ENCODE data around the gene PROB1. TPM values are rescaled to one million over a fixed set of nuclear protein-coding genes. Genes with fewer than 3 reads are reported as not detected.
"Not testable (repeated sequence)": the region's sequence is repeated elsewhere in the genome, so short reads cannot be mapped to it uniquely, and the experiment has no call there.

The PROB1 gene
- total and polyA plus RNA-seq, 4 donors = 1.4 to 7.1 (median 3.6) TPM

DNA sequence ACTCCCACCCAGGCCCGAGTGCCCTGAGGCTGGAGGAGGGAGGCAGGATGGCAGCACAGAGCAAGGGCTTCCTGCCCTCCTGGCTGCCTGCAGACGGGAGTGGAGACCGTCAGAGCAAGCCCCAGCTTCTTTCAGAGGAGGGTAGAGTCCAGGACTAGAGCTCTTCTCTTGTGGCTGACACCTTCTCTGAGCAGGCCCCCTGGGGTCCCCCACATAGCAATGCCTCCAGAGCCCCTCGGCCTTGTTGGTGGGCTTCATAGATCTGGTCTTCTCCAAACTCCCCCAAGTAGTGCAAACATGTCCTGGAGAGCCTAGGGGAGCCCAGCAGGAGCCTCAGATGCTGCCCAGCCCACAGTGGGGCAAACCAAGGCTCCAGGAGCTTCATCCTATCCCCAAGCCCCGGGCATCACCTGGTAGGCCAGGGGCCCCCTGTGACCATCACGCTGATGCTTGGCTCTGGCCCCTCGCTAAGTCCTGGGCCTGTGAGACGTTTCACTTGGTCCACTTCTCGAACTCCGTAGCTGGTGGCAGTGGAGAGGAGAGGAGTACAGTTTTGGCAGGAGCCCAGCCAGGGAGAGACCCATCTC, 7.2 kb downstream of the PROB1 start:
- no peak overlapping the region for H3K4me3 ChIP-seq (ENCODE audit: low read depth, low read length)
- 74% methylated on average over 7 of the region's 10 CpGs for WGBS (ENCODE audit: insufficient coverage)
- H3K27me3 ChIP-seq (ENCODE audit: control insufficient read depth, insufficient read depth, low read length) = peaks cover 18% of the 10 kb centered on the region
- no peak overlapping the region for H3K27ac ChIP-seq (ENCODE audit: low read depth, low read length)
- H3K4me1 ChIP-seq (ENCODE audit: control insufficient read depth, insufficient read depth, low read length) = peaks cover 25% of the 10 kb centered on the region
- peaks cover 25% of the 10 kb centered on the region for H3K36me3 ChIP-seq (ENCODE audit: control insufficient read depth, insufficient read depth, low read length)
- no peaks in the 10 kb centered on the region for H3K9me3 ChIP-seq (ENCODE audit: control insufficient read depth, insufficient read depth, low read length)
- DNase-seq (ENCODE audit: low read depth in 4 of 6, low spot score in 6 of 6) = no peak

DNA sequence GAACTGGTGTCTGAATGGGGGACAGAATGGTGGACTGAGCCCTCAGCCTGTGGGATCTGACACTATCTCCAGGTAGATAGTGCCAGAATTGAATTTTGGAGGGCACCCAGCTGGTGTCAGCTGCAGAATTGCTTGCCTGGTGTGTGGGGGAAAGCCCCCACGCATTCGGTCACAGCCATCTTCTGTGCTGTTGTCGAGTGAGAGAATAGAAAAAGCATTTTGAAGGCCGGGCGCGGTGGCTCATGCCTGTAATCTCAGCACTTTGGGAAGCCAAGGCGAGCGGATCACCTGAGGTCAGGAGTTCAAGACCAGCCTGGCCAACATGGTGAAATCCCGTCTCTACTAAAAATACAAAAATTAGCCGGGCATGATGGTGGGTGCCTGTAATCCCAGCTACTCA, 7.9 kb downstream of the PROB1 start:
- H3K27me3 ChIP-seq (ENCODE audit: control insufficient read depth, insufficient read depth, low read length) = peaks cover 11% of the 10 kb centered on the region
- DNase-seq (ENCODE audit: low read depth in 4 of 6, low spot score in 6 of 6); H3K9me3 ChIP-seq (ENCODE audit: control insufficient read depth, insufficient read depth, low read length); H3K27ac ChIP-seq (ENCODE audit: low read depth, low read length); H3K4me3 ChIP-seq (ENCODE audit: low read depth, low read length): not testable (repeated sequence)
- WGBS (ENCODE audit: insufficient coverage) = 98% methylated on average over 6 of the region's 10 CpGs
- peaks cover 22% of the 10 kb centered on the region for H3K36me3 ChIP-seq (ENCODE audit: control insufficient read depth, insufficient read depth, low read length)
- H3K4me1 ChIP-seq (ENCODE audit: control insufficient read depth, insufficient read depth, low read length) = peaks cover 20% of the 10 kb centered on the region

DNA sequence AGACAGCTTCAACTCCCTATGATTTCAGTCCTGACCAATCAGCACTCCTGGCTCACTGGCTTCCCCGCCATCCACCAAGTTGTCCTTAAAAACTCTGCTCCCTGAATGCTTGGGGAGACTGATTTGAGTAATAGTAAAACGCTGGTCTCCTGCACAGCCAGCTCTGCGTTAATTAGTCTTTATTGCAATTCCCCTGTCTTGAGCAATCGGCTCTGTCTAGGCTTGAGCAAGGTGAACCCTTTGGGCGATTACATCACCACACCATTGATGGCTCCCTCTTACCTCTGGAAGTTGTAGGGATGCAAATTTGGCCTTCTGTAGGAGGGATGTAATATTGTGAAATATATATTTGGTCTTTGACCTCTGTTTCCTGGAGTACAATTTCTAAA, 8.9 kb downstream of the PROB1 start:
- Histone ChIP-seq H3K4me1 (ENCODE audit: control insufficient read depth, insufficient read depth, low read length) (peaks cover 11% of the 10 kb centered on the region), H3K36me3 (ENCODE audit: control insufficient read depth, insufficient read depth, low read length) (peaks cover 13% of the 10 kb centered on the region), H3K27ac (ENCODE audit: low read depth, low read length) (no peak overlapping the region), H3K9me3 (ENCODE audit: control insufficient read depth, insufficient read depth, low read length) (no peaks in the 10 kb centered on the region), H3K4me3 (ENCODE audit: low read depth, low read length) (no peak overlapping the region), H3K27me3 (ENCODE audit: control insufficient read depth, insufficient read depth, low read length) (peaks cover 3% of the 10 kb centered on the region)
- DNase-seq (ENCODE audit: low read depth in 4 of 6, low spot score in 6 of 6) = no peak
- no CpG with 5 or more reads among the region's 5 CpGs for WGBS (ENCODE audit: insufficient coverage)

DNA sequence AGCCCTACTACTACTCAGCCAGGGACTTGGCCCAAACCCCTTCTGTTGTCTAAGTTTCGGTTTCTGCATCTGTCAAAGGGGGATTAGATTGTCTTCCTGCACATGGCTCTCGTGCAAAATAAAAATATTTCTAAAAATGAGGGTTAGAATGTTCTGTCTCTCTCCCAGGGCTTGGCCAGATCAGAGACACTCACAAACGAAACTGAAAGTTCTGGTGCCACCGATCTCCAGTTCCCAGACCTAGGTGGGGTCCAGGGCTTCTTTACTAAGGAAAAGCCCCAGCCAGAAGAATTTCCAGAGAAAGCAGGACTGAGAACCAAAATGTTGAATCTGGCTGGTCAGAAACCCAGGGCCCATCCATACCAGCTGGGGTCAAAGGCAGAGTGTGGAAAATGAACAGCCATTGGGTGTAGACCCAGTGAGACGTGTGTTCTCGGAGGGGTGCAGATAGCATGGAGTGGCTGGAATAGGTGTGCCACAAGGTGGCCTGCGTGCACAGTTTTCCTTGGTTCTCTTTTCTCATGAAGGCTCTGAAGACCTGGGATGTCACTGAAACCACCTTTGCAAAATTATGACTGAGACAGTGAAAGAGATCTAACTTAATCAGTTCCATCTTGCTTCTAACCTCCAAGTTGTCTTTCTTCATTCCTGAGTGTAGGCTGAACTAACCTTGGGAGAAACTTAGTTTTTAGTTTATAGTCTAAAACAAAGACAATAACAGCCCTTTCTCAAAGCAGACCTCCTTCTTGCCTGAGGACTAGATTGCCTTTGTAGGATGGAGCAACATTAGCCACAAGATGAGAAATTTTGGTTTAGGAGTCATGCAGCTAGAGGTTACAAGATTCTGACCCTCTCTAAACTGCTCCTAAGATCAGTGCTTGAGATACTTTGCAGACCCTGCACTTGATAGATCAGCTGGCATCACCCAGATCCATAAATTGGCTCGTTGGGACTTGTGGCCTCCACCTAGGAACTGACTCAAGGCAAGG, 9.5 kb downstream of the PROB1 start:
- WGBS (ENCODE audit: insufficient coverage) = 79% methylated on average over 6 of the region's 8 CpGs
- no peaks in the 10 kb centered on the region for H3K9me3 ChIP-seq (ENCODE audit: control insufficient read depth, insufficient read depth, low read length)
- no peak for DNase-seq (ENCODE audit: low read depth in 4 of 6, low spot score in 6 of 6)
- no peak overlapping the region for H3K4me3 ChIP-seq (ENCODE audit: low read depth, low read length)
- H3K4me1 ChIP-seq (ENCODE audit: control insufficient read depth, insufficient read depth, low read length) = peaks cover 5% of the 10 kb centered on the region
- H3K27me3 ChIP-seq (ENCODE audit: control insufficient read depth, insufficient read depth, low read length) = peaks cover 2% of the 10 kb centered on the region
- peaks cover 11% of the 10 kb centered on the region for H3K36me3 ChIP-seq (ENCODE audit: control insufficient read depth, insufficient read depth, low read length)
- no peak overlapping the region for H3K27ac ChIP-seq (ENCODE audit: low read depth, low read length)

DNA sequence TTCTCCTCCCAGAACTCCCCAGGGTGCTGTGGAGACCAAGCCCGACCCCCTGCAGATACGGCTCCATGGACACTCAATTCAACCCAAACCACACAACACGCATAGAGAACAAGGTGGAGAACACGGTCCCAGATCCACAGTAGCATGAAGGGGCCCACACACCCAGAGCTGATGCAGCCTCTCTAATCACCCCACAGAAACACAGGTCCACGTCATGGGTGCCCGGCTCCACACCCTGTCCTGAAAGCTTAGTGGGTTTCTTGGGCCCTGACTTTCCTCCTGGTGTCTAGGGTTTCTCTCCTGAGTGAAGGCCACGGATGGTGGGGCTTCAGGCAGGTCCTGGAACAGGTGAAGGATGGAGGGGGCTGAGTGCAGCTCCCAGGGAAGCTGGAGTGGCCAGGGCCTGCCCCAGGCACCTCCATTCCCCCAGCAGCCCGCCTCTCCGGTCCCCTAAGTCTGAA, 10.3 kb downstream of the PROB1 start:
- Histone ChIP-seq H3K27me3 (ENCODE audit: control insufficient read depth, insufficient read depth, low read length) (peaks cover 2% of the 10 kb centered on the region), H3K9me3 (ENCODE audit: control insufficient read depth, insufficient read depth, low read length) (no peaks in the 10 kb centered on the region), H3K36me3 (ENCODE audit: control insufficient read depth, insufficient read depth, low read length) (peaks cover 13% of the 10 kb centered on the region), H3K4me1 (ENCODE audit: control insufficient read depth, insufficient read depth, low read length) (peaks cover 5% of the 10 kb centered on the region), H3K27ac (ENCODE audit: low read depth, low read length) (no peak overlapping the region), H3K4me3 (ENCODE audit: low read depth, low read length) (no peak overlapping the region)
- 93% methylated on average over 8 of the region's 9 CpGs for WGBS (ENCODE audit: insufficient coverage)
- DNase-seq (ENCODE audit: low read depth in 4 of 6, low spot score in 6 of 6) = no peak

DNA sequence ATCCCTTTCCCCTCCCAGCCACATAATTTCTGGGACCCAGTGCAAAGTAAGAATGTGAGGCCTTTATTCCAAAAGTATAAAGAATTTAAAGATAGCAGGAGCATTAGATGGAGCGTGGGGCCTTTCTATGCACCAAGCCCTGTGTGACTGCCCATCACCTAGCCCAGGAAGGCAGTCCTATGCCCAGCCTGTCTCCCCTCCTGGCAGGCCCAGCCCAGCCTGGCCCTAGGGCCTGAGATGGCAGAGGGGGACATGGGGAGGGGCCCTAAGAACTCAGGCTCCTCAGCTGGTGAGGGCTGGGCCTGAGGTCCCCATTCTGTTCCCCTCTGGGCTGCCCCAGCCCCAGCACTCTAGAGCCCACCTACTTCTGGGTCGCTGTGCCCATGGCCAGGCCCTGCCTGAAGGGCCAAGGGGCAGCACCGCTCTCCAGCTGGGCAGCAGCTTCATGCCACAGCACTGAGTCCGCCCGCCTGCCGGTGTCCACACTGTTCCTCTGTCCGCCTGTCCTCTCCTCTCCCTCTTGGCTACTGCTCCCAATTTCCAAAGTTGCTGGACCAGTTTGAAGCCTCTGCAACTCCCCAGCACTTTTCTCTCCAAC, 10.8 kb downstream of the PROB1 start:
- Histone ChIP-seq H3K36me3 (ENCODE audit: control insufficient read depth, insufficient read depth, low read length) (peaks cover 8% of the 10 kb centered on the region), H3K4me3 (ENCODE audit: low read depth, low read length) (no peak overlapping the region), H3K9me3 (ENCODE audit: control insufficient read depth, insufficient read depth, low read length) (no peaks in the 10 kb centered on the region), H3K27me3 (ENCODE audit: control insufficient read depth, insufficient read depth, low read length) (peaks cover 2% of the 10 kb centered on the region), H3K4me1 (ENCODE audit: control insufficient read depth, insufficient read depth, low read length) (peaks cover 5% of the 10 kb centered on the region), H3K27ac (ENCODE audit: low read depth, low read length) (no peak overlapping the region)
- no peak for DNase-seq (ENCODE audit: low read depth in 4 of 6, low spot score in 6 of 6)
- WGBS (ENCODE audit: insufficient coverage) = 83% methylated on average over 7 of the region's 7 CpGs

DNA sequence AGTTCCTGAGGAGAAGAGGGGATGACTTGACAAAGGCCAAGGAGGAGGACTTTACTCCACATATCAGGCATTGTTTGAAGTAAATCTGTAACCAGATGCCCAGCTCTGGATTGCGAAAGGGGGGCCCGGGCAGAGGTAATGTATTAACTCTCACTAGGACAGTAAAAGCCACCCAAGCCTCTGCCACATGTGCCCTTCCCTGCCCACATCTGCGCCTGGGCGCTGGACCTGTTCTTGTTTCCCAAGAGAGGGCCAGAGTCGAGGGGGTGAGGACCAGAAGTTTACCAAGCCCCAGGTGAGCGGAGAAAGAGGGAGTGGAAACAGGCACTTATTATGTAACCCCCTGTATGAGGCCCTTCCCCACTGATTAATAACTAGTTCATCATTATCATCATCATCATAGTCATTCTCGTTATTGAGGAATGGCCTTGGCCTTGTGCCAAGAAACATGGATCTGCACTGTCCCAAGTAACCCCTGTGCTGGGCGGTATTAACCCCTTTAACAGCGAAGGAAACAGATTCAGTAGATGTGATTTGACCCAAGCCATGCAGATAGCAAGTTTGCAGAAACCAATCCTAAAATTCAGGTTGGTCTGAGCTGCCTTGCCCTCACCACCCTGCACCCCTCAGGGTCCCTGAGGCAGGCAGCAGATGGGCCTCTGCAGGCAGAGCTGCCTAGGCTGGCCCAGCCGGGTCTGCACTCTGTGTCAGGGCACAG, 11.5 kb downstream of the PROB1 start, which contains the start of gene SLC23A1:
SLC23A1 (minus strand) TSS at position 23 of the 718 bp plus-strand sequence. CDS start 44 bp downstream, outside the sequence.
- no peaks in the 10 kb centered on the region for H3K9me3 ChIP-seq (ENCODE audit: control insufficient read depth, insufficient read depth, low read length)
- peaks cover 2% of the 10 kb centered on the region for H3K27me3 ChIP-seq (ENCODE audit: control insufficient read depth, insufficient read depth, low read length)
- peaks cover 4% of the 10 kb centered on the region for H3K4me1 ChIP-seq (ENCODE audit: control insufficient read depth, insufficient read depth, low read length)
- peaks cover 8% of the 10 kb centered on the region for H3K36me3 ChIP-seq (ENCODE audit: control insufficient read depth, insufficient read depth, low read length)
- WGBS (ENCODE audit: insufficient coverage) = 72% methylated on average over 6 of the region's 10 CpGs
- H3K4me3 ChIP-seq (ENCODE audit: low read depth, low read length) = no peak within 1 kb of the TSS
- H3K27ac ChIP-seq (ENCODE audit: low read depth, low read length) = no peak within 1 kb of the TSS
- DNase-seq (ENCODE audit: low read depth in 4 of 6, low spot score in 6 of 6) = no peak

DNA sequence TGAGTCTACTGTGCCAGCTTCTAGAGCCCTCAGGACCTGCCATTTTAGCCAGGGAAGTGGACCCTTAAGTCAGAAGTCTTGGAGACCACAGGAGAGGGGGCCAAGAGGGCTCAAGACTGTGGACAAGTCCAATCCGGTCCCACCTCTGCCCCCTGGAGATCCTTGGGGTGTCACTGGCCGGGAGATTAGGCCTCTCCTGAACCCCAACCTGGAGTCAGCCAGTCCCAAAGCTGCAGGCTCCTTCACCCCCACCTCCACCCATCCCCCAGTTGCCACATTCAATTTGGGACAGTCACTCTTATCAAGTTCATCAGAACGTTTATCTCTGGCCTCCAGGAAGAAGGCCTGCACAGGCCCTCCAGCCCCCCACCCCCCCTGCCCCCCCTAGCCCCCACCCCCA, 12.1 kb downstream of the PROB1 start:
- 69% methylated on average over 2 of the region's 3 CpGs for whole genome bisulfite sequencing (ENCODE audit: insufficient coverage)
- Histone ChIP-seq H3K4me3 (ENCODE audit: low read depth, low read length) (no peak overlapping the region), H3K9me3 (ENCODE audit: control insufficient read depth, insufficient read depth, low read length) (no peaks in the 10 kb centered on the region), H3K4me1 (ENCODE audit: control insufficient read depth, insufficient read depth, low read length) (no peaks in the 10 kb centered on the region), H3K27ac (ENCODE audit: low read depth, low read length) (no peak overlapping the region), H3K27me3 (ENCODE audit: control insufficient read depth, insufficient read depth, low read length) (peaks cover 2% of the 10 kb centered on the region), H3K36me3 (ENCODE audit: control insufficient read depth, insufficient read depth, low read length) (peaks cover 14% of the 10 kb centered on the region)
- no peak for DNase-seq (ENCODE audit: low read depth in 4 of 6, low spot score in 6 of 6)

Data from spinal cord (tissue), 10 donors.